Neuronal stem cell (in vitro differentiated cells): ENCODE results near the gene SMCO3.
A peak's percentile ranks its signal among the peaks of the same experiment; 100 is the strongest.

Experiments
- DNase-seq: peaks from one replicate; pipeline ENCODE4 v3.0.0-alpha.2; 2013; ENCODE audit warnings: low spot score
- H2AFZ ChIP-seq: one replicate; pipeline ENCODE4 v1.6.1; 2013; ENCODE audit warnings: mild to moderate bottlenecking, low read length, inconsistent platforms
- H2AK5ac ChIP-seq: 2 replicates; pipeline ENCODE4 v1.6.1; 2013; ENCODE audit warnings: low read depth, mild to moderate bottlenecking, inconsistent platforms, low read length, moderate library complexity, mixed read lengths
- H2BK120ac ChIP-seq: 2 replicates; pipeline ENCODE4 v1.6.1; 2013; ENCODE audit warnings: low read depth, mild to moderate bottlenecking, inconsistent platforms, low read length, moderate library complexity, mixed read lengths
- H2BK12ac ChIP-seq: one replicate; pipeline ENCODE4 v1.6.1; 2013; ENCODE audit warnings: low read length, inconsistent platforms
- H2BK15ac ChIP-seq: 2 replicates; pipeline ENCODE4 v1.6.1; 2013; ENCODE audit warnings: mild to moderate bottlenecking, low read length, inconsistent platforms, mixed read lengths
- H2BK5ac ChIP-seq: one replicate; pipeline ENCODE4 v1.6.1; 2013; ENCODE audit warnings: inconsistent platforms, mild to moderate bottlenecking, low read length, moderate library complexity
- H3K14ac ChIP-seq: one replicate; pipeline ENCODE4 v1.6.1; 2013; ENCODE audit warnings: low read length, inconsistent platforms
- H3K18ac ChIP-seq: 2 replicates; pipeline ENCODE4 v1.6.1; 2013; ENCODE audit warnings: low read length, inconsistent platforms
- H3K23ac ChIP-seq: 2 replicates; pipeline ENCODE4 v1.6.1; 2013; ENCODE audit warnings: low read depth, mild to moderate bottlenecking, mixed read lengths, low read length, inconsistent platforms; ENCODE audit not compliant: poor library complexity
- H3K27ac ChIP-seq: replicated peaks from 3 replicates; pipeline ENCODE4 v1.5.1; 2013; ENCODE audit warnings: low read length, inconsistent platforms
- H3K27me3 ChIP-seq, 3 experiments: 2 replicates each; pipeline ENCODE4 v1.6.1; 2013; ENCODE audit warnings: low read length in 3 of 3, mild to moderate bottlenecking in 2 of 3, inconsistent platforms in 1 of 3, low read depth in 1 of 3, mixed read lengths in 1 of 3, moderate library complexity in 1 of 3; ENCODE audit not compliant: control insufficient read depth in 3 of 3, insufficient read depth in 3 of 3
- H3K36me3 ChIP-seq, 2 donors: replicated peaks in 1 of 2; 2 replicates each; pipeline ENCODE4 v1.6.1; 2013; ENCODE audit warnings: low read length in 2 of 2; ENCODE audit not compliant: control insufficient read depth in 2 of 2, insufficient read depth in 2 of 2
- H3K4ac ChIP-seq: 2 replicates; pipeline ENCODE4 v1.6.1; 2013; ENCODE audit warnings: inconsistent platforms, mild to moderate bottlenecking, low read length, moderate library complexity
- H3K4me1 ChIP-seq, 2 donors: 1 replicate in 1 of 2; 2 replicates in 1 of 2; pipeline ENCODE4 v1.6.1; 2013; ENCODE audit warnings: low read length in 2 of 2, low read depth in 1 of 2; ENCODE audit not compliant: control insufficient read depth in 2 of 2, insufficient read depth in 1 of 2
- H3K4me2 ChIP-seq: one replicate; pipeline ENCODE4 v1.6.1; 2013; ENCODE audit warnings: mild to moderate bottlenecking, low read length, inconsistent platforms; ENCODE audit not compliant: insufficient read depth, poor library complexity, severe bottlenecking
- H3K4me3 ChIP-seq, 2 donors: 2 replicates each; pipeline ENCODE4 v1.5.1; 2013; ENCODE audit warnings: low read length in 2 of 2, mild to moderate bottlenecking in 2 of 2, inconsistent platforms in 1 of 2, moderate library complexity in 1 of 2
- H3K79me1 ChIP-seq: one replicate; pipeline ENCODE4 v1.6.1; 2013; ENCODE audit warnings: low read depth, mild to moderate bottlenecking, inconsistent platforms, low read length, moderate library complexity
- H3K9ac ChIP-seq: one replicate; pipeline ENCODE4 v1.6.1; 2013; ENCODE audit warnings: mild to moderate bottlenecking, low read depth, low read length, inconsistent platforms; ENCODE audit not compliant: poor library complexity
- H3K9me3 ChIP-seq, 2 donors: replicated peaks in 1 of 2; 2 replicates each; pipeline versions ENCODE3 to v1.6.1; 2013; ENCODE audit warnings: low read length in 2 of 2, mild to moderate bottlenecking in 2 of 2, inconsistent platforms in 1 of 2, low read depth in 1 of 2, mixed read lengths in 1 of 2, moderate library complexity in 1 of 2; ENCODE audit not compliant: control insufficient read depth in 2 of 2, insufficient read depth in 1 of 2
- H4K8ac ChIP-seq: one replicate; pipeline ENCODE4 v1.6.1; 2013; ENCODE audit warnings: low read depth, mild to moderate bottlenecking, inconsistent platforms, low read length, moderate library complexity
- H4K91ac ChIP-seq: one replicate; pipeline ENCODE4 v1.6.1; 2013; ENCODE audit warnings: low read length, low read depth, mild to moderate bottlenecking, inconsistent platforms; ENCODE audit not compliant: poor library complexity
- WGBS, 2 donors: extraction: QIAGEN DNeasy Blood & Tissue Kit; methylation state at CpG; one replicate each; pipeline ENCODE4 v1.1.7; 2013; ENCODE audit warnings: missing lambda C conversion rate in 2 of 2, mixed read lengths in 1 of 2; ENCODE audit not compliant: insufficient read length in 2 of 2, insufficient replicate concordance in 1 of 2; ENCODE audit errors: extremely low coverage in 2 of 2; 5-methylcytosine and 5-hydroxymethylcytosine counted together

Gene SMCO3

DNA sequence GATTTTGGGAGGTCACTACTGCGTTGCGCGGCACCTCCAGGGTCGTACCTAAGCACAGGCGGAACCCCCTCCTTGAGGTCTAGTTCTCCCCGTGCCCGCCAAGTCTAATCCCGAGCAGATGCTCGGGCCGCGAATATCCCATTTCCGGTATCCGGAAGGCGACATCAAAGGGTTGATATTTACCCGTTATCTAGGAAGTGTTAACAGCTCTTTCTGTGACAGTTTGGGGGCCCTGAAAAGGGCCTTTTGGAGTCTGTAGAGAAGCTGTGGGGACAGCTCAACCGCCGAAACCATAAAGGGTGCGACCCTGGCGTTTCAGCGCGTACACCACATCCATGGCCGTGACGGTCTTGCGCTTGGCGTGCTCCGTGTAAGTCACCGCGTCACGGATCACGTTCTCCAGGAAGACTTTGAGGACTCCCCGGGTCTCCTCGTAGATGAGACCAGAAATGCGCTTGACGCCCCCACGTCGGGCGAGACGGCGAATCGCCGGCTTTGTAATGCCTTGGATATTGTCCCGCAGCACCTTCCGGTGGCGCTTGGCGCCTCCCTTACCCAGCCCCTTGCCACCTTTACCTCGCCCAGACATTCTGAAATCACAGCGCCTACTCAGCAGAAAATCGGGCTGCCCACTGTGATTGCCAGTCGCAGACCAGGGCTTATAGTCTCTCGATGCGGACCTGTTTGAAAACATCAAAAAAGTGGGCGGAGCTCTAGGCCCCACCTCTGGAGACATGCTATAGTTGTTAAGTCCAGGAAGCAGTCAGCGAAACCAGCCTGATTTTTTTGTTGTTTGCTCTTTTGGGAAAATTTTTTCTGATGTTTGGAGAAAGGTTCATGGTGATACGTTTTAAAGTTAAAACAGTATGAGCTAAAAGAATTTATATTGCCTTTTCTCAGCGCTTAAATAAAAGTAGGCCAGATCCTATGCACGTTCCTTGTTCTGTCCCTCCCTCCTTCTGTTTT is 43.2 kb downstream of the SMCO3 start:
- Histone ChIP-seq H3K23ac (peak overlapping the region; percentile 95), H2AK5ac (peak overlapping the region; percentile 42), H3K14ac (no peak overlapping the region), H3K18ac (peak overlapping the region; percentile 99), H3K4me2 (peak overlapping the region; percentile 97), H2BK5ac (peak overlapping the region; percentile 92), H3K79me1 (peaks cover 6% of the 10 kb centered on the region), H4K8ac (no peak overlapping the region), H3K9me3 (peaks cover 0 to 11% of the 10 kb centered on the region in 2 donors), H4K91ac (no peak overlapping the region), H2AFZ (peak overlapping the region; percentile 30), H3K27me3 (peaks cover 0 to 9% (median 0%) of the 10 kb centered on the region in 3 experiments), H3K4ac (peak overlapping the region; percentile 23), H3K27ac (peak overlapping the region; percentile 83), H2BK120ac (peak overlapping the region; percentile 21), H2BK12ac (no peak overlapping the region), H3K4me3 (peak overlapping the region; percentile 46 to 95), H3K4me1 (peaks cover 0 to 4% of the 10 kb centered on the region in 2 donors), H3K9ac (peak overlapping the region; percentile 98), H3K36me3 (no peaks in the 10 kb centered on the region), H2BK15ac (peak overlapping the region; percentile 5)
- no CpG with 5 or more reads among the region's 56 CpGs for WGBS, 2 donors
- peak; percentile 76 for DNase-seq

DNA sequence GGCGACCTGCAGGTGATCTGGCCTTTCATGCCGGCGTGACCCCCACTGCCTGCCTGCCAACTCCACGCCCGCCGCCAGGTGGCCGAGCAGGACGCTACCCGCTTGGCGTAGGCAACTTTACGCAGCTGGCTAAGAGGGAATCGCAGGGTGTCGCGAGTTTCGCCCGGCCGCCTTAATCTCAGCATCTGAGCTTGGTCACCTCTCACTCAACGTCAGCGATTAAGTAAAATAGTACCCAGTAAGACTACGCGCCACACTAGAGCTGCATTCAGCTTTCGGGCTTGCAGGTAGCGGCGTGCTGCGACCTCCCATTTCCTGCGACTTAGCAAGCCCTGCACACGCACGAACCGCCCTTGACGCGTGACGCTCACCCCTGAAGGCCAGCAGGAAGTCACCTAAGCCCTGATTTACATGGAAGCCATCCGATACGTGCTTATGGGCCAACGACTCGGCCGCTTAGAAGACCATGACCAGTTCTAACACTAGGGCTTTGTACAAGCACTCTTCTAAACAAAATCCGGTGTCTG is 44.0 kb downstream of the SMCO3 start:
- no CpG with 5 or more reads among the region's 38 CpGs for WGBS, 2 donors
- H3K27ac ChIP-seq, result peak overlapping the region; percentile 83
- peak; percentile 68 for DNase-seq

DNA sequence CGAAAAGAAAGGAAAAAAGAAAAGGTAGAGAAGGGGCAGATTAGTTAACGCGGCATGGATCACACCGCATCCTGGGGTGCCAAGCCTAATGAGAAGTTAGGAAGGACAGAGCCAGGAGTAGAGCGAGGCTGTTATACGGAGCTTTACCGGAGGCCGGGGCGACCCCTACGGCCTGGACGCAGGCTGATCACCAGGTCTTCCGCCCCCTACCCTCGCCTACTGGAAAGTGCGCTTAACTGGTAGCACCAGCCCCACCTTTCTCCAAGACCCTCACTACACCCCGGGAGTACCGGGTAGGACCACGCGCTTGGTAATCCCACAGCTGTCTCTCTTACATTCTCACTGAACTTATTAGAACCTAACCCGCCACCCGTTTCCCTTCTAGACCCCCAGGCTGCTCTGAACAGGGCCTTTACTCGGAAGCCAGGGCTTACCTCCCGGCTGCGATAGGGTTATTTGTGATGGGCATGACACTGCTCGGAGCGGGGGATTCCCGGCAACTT is 44.5 kb downstream of the SMCO3 start:
- Histone ChIP-seq H3K27ac (peak overlapping the region; percentile 83), H3K4me1 (peaks cover 0 to 4% of the 10 kb centered on the region in 2 donors), H3K18ac (peak overlapping the region; percentile 99), H3K9ac (peak overlapping the region; percentile 98), H2BK120ac (peak overlapping the region; percentile 21), H3K14ac (peak overlapping the region; percentile 75), H3K9me3 (peaks cover 0 to 11% of the 10 kb centered on the region in 2 donors), H4K91ac (no peak overlapping the region), H3K4me2 (peak overlapping the region; percentile 97), H3K36me3 (no peaks in the 10 kb centered on the region), H2BK12ac (no peak overlapping the region), H3K27me3 (peaks cover 0 to 4% (median 0%) of the 10 kb centered on the region in 3 experiments), H4K8ac (no peak overlapping the region), H2AFZ (peak overlapping the region; percentile 30), H3K79me1 (peaks cover 6% of the 10 kb centered on the region), H3K4ac (no peak overlapping the region), H2BK5ac (peak overlapping the region; percentile 92), H3K4me3 (peak overlapping the region; percentile 46 to 95), H3K23ac (peak overlapping the region; percentile 95), H2BK15ac (peak overlapping the region; percentile 79), H2AK5ac (peak overlapping the region; percentile 65)
- WGBS, 2 donors, result no CpG with 5 or more reads among the region's 26 CpGs
- no peak for DNase-seq

More for the DNA sequence above, 44.0 kb downstream of the SMCO3 start:
- H2BK15ac ChIP-seq, result peak overlapping the region; percentile 79
- peaks cover 0 to 4% (median 0%) of the 10 kb centered on the region in 3 experiments for H3K27me3 ChIP-seq
- peak overlapping the region; percentile 21 for H2BK120ac ChIP-seq
- peaks cover 0 to 11% of the 10 kb centered on the region in 2 donors for H3K9me3 ChIP-seq
- peak overlapping the region; percentile 23 for H3K4ac ChIP-seq
- peak overlapping the region; percentile 65 for H2AK5ac ChIP-seq
- H3K9ac ChIP-seq, result peak overlapping the region; percentile 98
- H4K91ac ChIP-seq, result no peak overlapping the region
- peaks cover 6% of the 10 kb centered on the region for H3K79me1 ChIP-seq
- peak overlapping the region; percentile 92 for H2BK5ac ChIP-seq
- H2AFZ ChIP-seq, result peak overlapping the region; percentile 30
- H3K4me3 ChIP-seq, result peak overlapping the region; percentile 46 to 95
- H4K8ac ChIP-seq, result no peak overlapping the region
- peak overlapping the region; percentile 95 for H3K23ac ChIP-seq
- peak overlapping the region; percentile 97 for H3K4me2 ChIP-seq
- peaks cover 0 to 4% of the 10 kb centered on the region in 2 donors for H3K4me1 ChIP-seq
- H3K36me3 ChIP-seq, result no peaks in the 10 kb centered on the region
- peak overlapping the region; percentile 99 for H3K18ac ChIP-seq
- peak overlapping the region; percentile 75 for H3K14ac ChIP-seq
- H2BK12ac ChIP-seq, result no peak overlapping the region
